Adrenal gland (tissue), 5 donors: ENCODE results near the gene PKD1.

ENCODE experiments used
- POLR2A ChIP-seq, 2 donors: fragments of 450-650 bp; IDR thresholded peaks; one replicate each; pipeline ENCODE4 v1.6.1; 2017; ENCODE audit warnings: antibody characterized with exemption in 2 of 2, mild to moderate bottlenecking in 2 of 2, moderate library complexity in 1 of 2
- TF ChIP-seq, protein P1 (sequence below), 6 experiments: fragments of 450-650 bp in 4 of 6; fragments of 200-600 bp in 2 of 6; sonication (generic) in 1 of 6; IDR thresholded peaks; 1 replicate in 5 of 6; 2 replicates in 1 of 6; pipeline versions ENCODE4 v1.5.1 to v1.8.0; 2016 to 2021; ENCODE audit warnings: antibody characterized with exemption in 6 of 6, mild to moderate bottlenecking in 2 of 6, moderate library complexity in 1 of 6
- donor health status: DM: no; HTN: no; CAD: no.

DNA sequence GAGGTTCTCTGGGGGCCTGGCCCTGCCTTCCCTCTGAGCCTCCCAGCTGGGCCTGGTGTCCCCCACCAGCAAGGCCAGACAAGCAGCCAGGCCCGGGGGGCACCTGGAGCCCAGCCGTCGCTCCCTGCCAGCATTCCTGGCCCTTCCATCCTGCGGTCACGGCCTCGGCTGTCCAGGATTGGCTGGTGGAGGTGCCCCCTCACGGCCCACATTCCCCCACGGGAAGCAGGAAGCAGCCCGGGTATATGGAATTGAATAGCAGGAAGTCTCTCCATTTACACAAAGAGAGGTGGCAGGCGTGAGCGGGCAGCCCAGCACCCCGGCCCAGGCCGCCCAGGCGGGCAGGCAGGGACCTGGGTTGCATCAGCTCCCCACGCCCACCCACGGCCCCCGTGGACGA lies 34.4 kb upstream of the PKD1 start:
- TF ChIP-seq, protein P1, sequence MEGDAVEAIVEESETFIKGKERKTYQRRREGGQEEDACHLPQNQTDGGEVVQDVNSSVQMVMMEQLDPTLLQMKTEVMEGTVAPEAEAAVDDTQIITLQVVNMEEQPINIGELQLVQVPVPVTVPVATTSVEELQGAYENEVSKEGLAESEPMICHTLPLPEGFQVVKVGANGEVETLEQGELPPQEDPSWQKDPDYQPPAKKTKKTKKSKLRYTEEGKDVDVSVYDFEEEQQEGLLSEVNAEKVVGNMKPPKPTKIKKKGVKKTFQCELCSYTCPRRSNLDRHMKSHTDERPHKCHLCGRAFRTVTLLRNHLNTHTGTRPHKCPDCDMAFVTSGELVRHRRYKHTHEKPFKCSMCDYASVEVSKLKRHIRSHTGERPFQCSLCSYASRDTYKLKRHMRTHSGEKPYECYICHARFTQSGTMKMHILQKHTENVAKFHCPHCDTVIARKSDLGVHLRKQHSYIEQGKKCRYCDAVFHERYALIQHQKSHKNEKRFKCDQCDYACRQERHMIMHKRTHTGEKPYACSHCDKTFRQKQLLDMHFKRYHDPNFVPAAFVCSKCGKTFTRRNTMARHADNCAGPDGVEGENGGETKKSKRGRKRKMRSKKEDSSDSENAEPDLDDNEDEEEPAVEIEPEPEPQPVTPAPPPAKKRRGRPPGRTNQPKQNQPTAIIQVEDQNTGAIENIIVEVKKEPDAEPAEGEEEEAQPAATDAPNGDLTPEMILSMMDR (IDR thresholded peaks at IDR 0.05): no peak
- no peak for TF ChIP-seq POLR2A (IDR thresholded peaks at IDR 0.05)
